Suppressor macrophage treated with lipopolysaccharide for 4 hours (primary cell): Measurements from ENCODE around the gene BRD1.
A peak's percentile ranks its signal among the peaks of the same experiment; 100 is the strongest.

Source experiments
- DNase-seq: peaks from one replicate; pipeline ENCODE4 v3.0.0-alpha.2; 2020

Gene BRD1

GRCh38 chr22:49800408-49801238, 27.1 kb downstream of the BRD1 start:
- DNase-seq, result no peak

- DNase-seq, result no peak
These were observed 28.1 kb downstream of the BRD1 start for GRCh38 chr22:49799431-49800075.

- no peak for DNase-seq
These were observed 29.1 kb downstream of the BRD1 start for GRCh38 chr22:49798486-49799151.

GRCh38 chr22:49797706-49798105, 30.0 kb downstream of the BRD1 start:
- no peak for DNase-seq

GRCh38 chr22:49796596-49797270, 30.9 kb downstream of the BRD1 start:
- DNase-seq, result no peak

- DNase-seq, result no peak
These were observed 32.2 kb downstream of the BRD1 start for GRCh38 chr22:49795521-49795920.

- DNase-seq, result no peak
These were observed 33.8 kb downstream of the BRD1 start for GRCh38 chr22:49793871-49794270.

GRCh38 chr22:49793296-49793695, 34.4 kb downstream of the BRD1 start:
- DNase-seq, result no peak

GRCh38 chr22:49792107-49792506, 35.6 kb downstream of the BRD1 start:
- DNase-seq, result no peak

- no peak for DNase-seq
These were observed 36.0 kb downstream of the BRD1 start for GRCh38 chr22:49791682-49792081.

GRCh38 chr22:49790912-49791311, 36.8 kb downstream of the BRD1 start:
- DNase-seq, result no peak

- peak; percentile 42 for DNase-seq
These were observed 38.2 kb downstream of the BRD1 start for GRCh38 chr22:49789289-49790141.

- DNase-seq, result peak; percentile 64
These were observed 39.2 kb downstream of the BRD1 start for GRCh38 chr22:49788504-49788903.

GRCh38 chr22:49787861-49788260, 39.8 kb downstream of the BRD1 start:
- DNase-seq, result no peak

GRCh38 chr22:49786976-49787706, 40.5 kb downstream of the BRD1 start:
- no peak for DNase-seq

- DNase-seq, result no peak
These were observed 41.7 kb downstream of the BRD1 start for GRCh38 chr22:49785841-49786471.

- DNase-seq, result no peak
These were observed 42.6 kb downstream of the BRD1 start for GRCh38 chr22:49785046-49785521.

- no peak for DNase-seq
These were observed 43.1 kb downstream of the BRD1 start for GRCh38 chr22:49784630-49784971.

- DNase-seq, result no peak
These were observed 43.6 kb downstream of the BRD1 start for GRCh38 chr22:49783926-49784629.

- DNase-seq, result no peak
These were observed 44.5 kb downstream of the BRD1 start for GRCh38 chr22:49783036-49783746.
